Glutamatergic neuron (in vitro differentiated cells): Measurements from ENCODE around the gene MRO. TPM values are rescaled to one million over a fixed set of nuclear protein-coding genes. Genes with fewer than 3 reads are reported as not detected.

Experiments used
- DNase-seq: peaks from one replicate; pipeline ENCODE4 v3.0.0; 2022
- H3K27ac Mint-ChIP-seq: one replicate; pipeline ENCODE4 v1.8.0; 2020; ENCODE audit warnings: mild to moderate bottlenecking, mixed read lengths, inconsistent platforms; ENCODE audit not compliant: unreplicated experiment
- H3K27me3 Mint-ChIP-seq: one replicate; pipeline ENCODE4 v1.8.0; 2020; ENCODE audit warnings: mild to moderate bottlenecking, moderate library complexity, mixed read lengths, inconsistent platforms; ENCODE audit not compliant: unreplicated experiment
- H3K36me3 Mint-ChIP-seq: one replicate; pipeline ENCODE4 v1.8.0; 2020; ENCODE audit warnings: mild to moderate bottlenecking, mixed read lengths, inconsistent platforms; ENCODE audit not compliant: unreplicated experiment
- H3K4me1 Mint-ChIP-seq: one replicate; pipeline ENCODE4 v1.8.0; 2020; ENCODE audit warnings: mild to moderate bottlenecking, low read depth, mixed read lengths, inconsistent platforms; ENCODE audit not compliant: unreplicated experiment
- H3K4me3 Mint-ChIP-seq: one replicate; pipeline ENCODE4 v1.8.0; 2020; ENCODE audit warnings: mild to moderate bottlenecking, mixed read lengths, inconsistent platforms; ENCODE audit not compliant: unreplicated experiment
- H3K9me3 Mint-ChIP-seq: one replicate; pipeline ENCODE4 v1.8.0; 2020; ENCODE audit warnings: mild to moderate bottlenecking, moderate library complexity, mixed read lengths, inconsistent platforms; ENCODE audit not compliant: unreplicated experiment
- CTCF ChIP-seq: fragments of 200-600 bp; sonication (generic); IDR thresholded peaks from one replicate; pipeline ENCODE4 v1.5.0; 2021; ENCODE audit not compliant: partially characterized antibody, unreplicated experiment
- total RNA-seq: library from RNA; stranded (reverse); fragmentation: NEBNext Ultra II Directional; extraction: Animal tissue kit (Norgen Biotek cat#: 25700); gene quantifications from one replicate; pipeline ENCODE4 v1.2.1, GENCODE V29; 2021; ENCODE audit not compliant: unreplicated experiment

The MRO gene
- total RNA-seq, 1 donor from 2014 or later = not detected

- Mint-ChIP-seq H3K9me3 (no peaks in the 10 kb centered on the region), H3K27me3 (peaks cover 2% of the 10 kb centered on the region), H3K27ac (no peak overlapping the region), H3K4me1 (peaks cover 4% of the 10 kb centered on the region), H3K4me3 (no peak overlapping the region), H3K36me3 (no peaks in the 10 kb centered on the region)
- no peak for TF ChIP-seq CTCF
- DNase-seq = no peak
Observed at GRCh38 chr18:50816419-50817166, 3.2 kb downstream of the MRO start.

- no peak for DNase-seq
- Mint-ChIP-seq H3K4me3 (no peak overlapping the region), H3K27me3 (peaks cover 2% of the 10 kb centered on the region), H3K9me3 (no peaks in the 10 kb centered on the region), H3K4me1 (peaks cover 4% of the 10 kb centered on the region), H3K36me3 (no peaks in the 10 kb centered on the region), H3K27ac (no peak overlapping the region)
- no peak for TF ChIP-seq CTCF
Observed at GRCh38 chr18:50814395-50814794, 5.4 kb downstream of the MRO start.

GRCh38 chr18:50813353-50813752 is 6.5 kb downstream of the MRO start:
- Mint-ChIP-seq H3K4me1 (peaks cover 4% of the 10 kb centered on the region), H3K27me3 (peaks cover 2% of the 10 kb centered on the region), H3K4me3 (no peak overlapping the region), H3K27ac (no peak overlapping the region), H3K36me3 (no peaks in the 10 kb centered on the region), H3K9me3 (no peaks in the 10 kb centered on the region)
- DNase-seq = no peak
- TF ChIP-seq CTCF = no peak

GRCh38 chr18:50812834-50813233 is 7.0 kb downstream of the MRO start:
- Mint-ChIP-seq H3K9me3 (no peaks in the 10 kb centered on the region), H3K27ac (no peak overlapping the region), H3K27me3 (peaks cover 2% of the 10 kb centered on the region), H3K4me3 (no peak overlapping the region), H3K4me1 (peaks cover 4% of the 10 kb centered on the region), H3K36me3 (no peaks in the 10 kb centered on the region)
- no peak for TF ChIP-seq CTCF
- no peak for DNase-seq

- peaks cover 2% of the 10 kb centered on the region for H3K9me3 Mint-ChIP-seq
- DNase-seq = no peak
- H3K4me3 Mint-ChIP-seq = no peak overlapping the region
- H3K27ac Mint-ChIP-seq = no peak overlapping the region
- TF ChIP-seq CTCF = no peak
- no peaks in the 10 kb centered on the region for H3K27me3 Mint-ChIP-seq
- no peaks in the 10 kb centered on the region for H3K36me3 Mint-ChIP-seq
- peaks cover 8% of the 10 kb centered on the region for H3K4me1 Mint-ChIP-seq
Observed at GRCh38 chr18:50807176-50807575, 12.6 kb downstream of the MRO start.
